Psoas muscle (tissue), 8 donors: ENCODE results near the gene CFDP1. TPM values are rescaled to one million over a fixed set of nuclear protein-coding genes. Genes with fewer than 3 reads are reported as not detected.

Source experiments
- ATAC-seq, 4 donors: fragments of 200-7000 bp; cut with Tn5 transposase; one replicate each; pipeline ENCODE4 v1.9.1; 2020; ENCODE audit warnings: moderate library complexity in 3 of 4, mild to moderate bottlenecking in 2 of 4
- DNase-seq, 2 donors: peaks; one replicate each; pipeline ENCODE4 v3.0.0-alpha.2; 2020
- H3K27ac ChIP-seq: fragments of 200-600 bp; one replicate; pipeline ENCODE4 v1.8.0; 2022
- H3K27me3 ChIP-seq, 3 donors: fragments of 200-600 bp in 1 of 3; one replicate each; pipeline versions ENCODE4 v1.6.1 to v1.8.0; 2013 to 2022; ENCODE audit warnings: low read length in 2 of 3, mild to moderate bottlenecking in 2 of 3, moderate library complexity in 1 of 3; ENCODE audit not compliant: insufficient read depth in 3 of 3
- H3K36me3 ChIP-seq, 2 donors: fragments of 200-600 bp in 1 of 2; one replicate each; pipeline versions ENCODE4 v1.6.1 to v1.8.0; 2013 to 2022; ENCODE audit warnings: low read depth in 1 of 2, mild to moderate bottlenecking in 1 of 2, moderate library complexity in 1 of 2; ENCODE audit not compliant: insufficient read depth in 1 of 2
- H3K4me1 ChIP-seq: fragments of 200-600 bp; one replicate; pipeline ENCODE4 v1.8.0; 2022
- H3K4me3 ChIP-seq: fragments of 200-600 bp; one replicate; pipeline ENCODE4 v1.8.0; 2022; ENCODE audit warnings: mild to moderate bottlenecking
- H3K9me3 ChIP-seq: fragments of 200-600 bp; one replicate; pipeline ENCODE4 v1.8.0; 2022
- CTCF ChIP-seq: fragments of 200-600 bp; IDR thresholded peaks from one replicate; pipeline ENCODE4 v1.8.0; 2022; ENCODE audit warnings: antibody characterized with exemption
- WGBS, 3 donors: extraction: QIAGEN DNeasy Blood & Tissue Kit; methylation state at CpG; one replicate each; pipeline versions ENCODE4 v1.1.6 to v1.1.7; 2013; 5-methylcytosine and 5-hydroxymethylcytosine counted together
- intact Hi-C, 2 donors: fragments of 100-400 bp; cut with DNase I; formaldehyde crosslinking; loops; one replicate each; pipeline versions ENCODE4 v1.11.0 to v1.14.2; 2022
- polyA plus RNA-seq, 3 donors: library from polyadenylated mRNA; stranded (reverse); fragments of 200-250 nt; gene quantifications; one replicate each; pipeline ENCODE4 v1.2.3, GENCODE V29; 2013
- total RNA-seq, 4 donors: library from RNA; stranded (reverse); fragmentation: NEBNext Ultra II Directional in 2 of 4; extraction: Animal tissue kit (Norgen Biotek cat#: 25700) in 2 of 4; gene quantifications; one replicate each; pipeline versions ENCODE4 v1.2.1 to v1.2.4, GENCODE V29; 2021 to 2023
- donor health status: healthy with polysubstance abuse.
- donor health status: DM: no; HTN: no; CAD: no; lungs with moderate emphysema.
- donor health status: Bipolar disorder and iron deficiency.
- donor health status: healthy.
- donor health status: DM: yes; HTN: yes; CAD: no.
- donor health status: DM: no; HTN: no; CAD: no.
- donor health status: DM: no; HTN: no; CAD: no.
- donor health status: DM: yes; HTN: yes; CAD: no.

The CFDP1 gene
- total and polyA plus RNA-seq, 7 donors = 16.6 to 78.2 (median 21.9) TPM

- WGBS, 3 donors = 90 to 94% (median 92%) methylated on average over 6 of the region's 6 CpGs
- H3K27me3 ChIP-seq = no peaks in the 10 kb centered on the region
- intact Hi-C loops = loop anchor here (5.0 to 10.0 kb wide), 2 partner anchors 59 to 83 kb away; no protein-coding TSS in a partner anchor
- DNase-seq (no peak), ATAC-seq (no peak)
- TF ChIP-seq CTCF = no peak
- no peaks in the 10 kb centered on the region for H3K9me3 ChIP-seq
- H3K36me3 ChIP-seq = no peaks in the 10 kb centered on the region
- H3K27ac ChIP-seq = no peak overlapping the region
- no peaks in the 10 kb centered on the region for H3K4me1 ChIP-seq
- H3K4me3 ChIP-seq = no peak overlapping the region
These were observed 117.6 kb downstream of the CFDP1 start for GRCh38 chr16:75315539-75316306.

DNA sequence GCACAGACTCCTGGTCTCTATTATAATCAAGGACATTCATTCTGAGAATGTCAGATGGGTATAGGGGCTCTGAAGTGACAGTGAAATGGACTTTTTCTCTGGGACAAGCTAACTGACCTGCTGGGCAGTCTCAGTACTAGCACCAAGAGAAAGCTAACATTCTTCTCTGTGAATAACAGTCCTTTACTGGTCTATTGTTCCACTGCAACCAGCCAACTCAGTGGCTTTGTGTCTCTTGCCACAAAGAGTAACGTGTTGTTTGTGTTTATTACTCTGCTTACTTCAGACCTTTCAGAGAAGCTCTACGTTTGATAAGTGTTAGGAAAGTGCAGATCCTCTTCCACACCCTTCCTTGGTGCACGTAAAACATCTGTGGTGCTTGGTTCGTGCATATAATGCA, 120.4 kb downstream of the CFDP1 start:
- ATAC-seq = no peak
- no peaks in the 10 kb centered on the region for H3K36me3 ChIP-seq
- H3K27ac ChIP-seq = no peak overlapping the region
- TF ChIP-seq CTCF = no peak
- no peak for DNase-seq
- H3K4me3 ChIP-seq = no peak overlapping the region
- 94 to 98% (median 94%) methylated on average over 4 of the region's 4 CpGs for WGBS, 3 donors
- no peaks in the 10 kb centered on the region for H3K27me3 ChIP-seq
- intact Hi-C loops = loop anchor here in 1 of 2 donors (10.0 kb wide), 1 partner anchor 62 kb away; no protein-coding TSS in a partner anchor
- no peaks in the 10 kb centered on the region for H3K9me3 ChIP-seq
- no peaks in the 10 kb centered on the region for H3K4me1 ChIP-seq

DNA sequence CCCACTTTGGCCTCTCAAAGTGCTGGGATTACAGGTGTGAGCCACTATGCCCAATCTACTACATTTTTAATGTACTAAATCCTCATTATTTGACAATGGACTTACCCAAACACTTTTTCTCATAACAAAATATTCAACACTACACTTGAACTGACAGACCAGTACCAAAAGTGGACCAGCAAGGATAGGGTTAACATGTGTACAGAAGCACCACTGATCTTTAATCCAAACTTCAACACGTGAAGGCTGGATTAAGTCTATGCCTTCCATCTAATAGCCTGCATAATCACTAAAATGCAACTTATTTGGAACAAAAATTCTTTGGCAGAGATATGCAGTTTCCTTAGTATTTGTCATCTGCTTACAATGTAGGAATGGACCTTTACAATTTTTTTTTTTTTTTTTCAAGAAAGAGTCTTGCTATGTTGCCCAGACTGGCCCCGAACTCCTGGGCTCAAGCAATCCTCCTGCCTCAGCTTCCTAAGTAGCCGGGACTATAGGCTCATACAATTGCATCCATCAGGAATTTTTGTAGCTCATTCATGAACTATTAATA, 121.8 kb downstream of the CFDP1 start:
- Histone ChIP-seq H3K36me3 (no peaks in the 10 kb centered on the region), H3K4me1 (peaks cover 4% of the 10 kb centered on the region), H3K4me3 (no peak overlapping the region), H3K27ac (no peak overlapping the region), H3K27me3 (no peaks in the 10 kb centered on the region), H3K9me3 (no peaks in the 10 kb centered on the region)
- no peak for TF ChIP-seq CTCF
- intact Hi-C loops = loop anchor here in 1 of 2 donors (10.0 kb wide), 1 partner anchor 63 kb away; no protein-coding TSS in a partner anchor
- DNase-seq (no peak), ATAC-seq (peak in 1 of 4 donors; percentile 36)
- 50 to 69% (median 52%) methylated on average over 3 of the region's 3 CpGs for WGBS, 3 donors

DNA sequence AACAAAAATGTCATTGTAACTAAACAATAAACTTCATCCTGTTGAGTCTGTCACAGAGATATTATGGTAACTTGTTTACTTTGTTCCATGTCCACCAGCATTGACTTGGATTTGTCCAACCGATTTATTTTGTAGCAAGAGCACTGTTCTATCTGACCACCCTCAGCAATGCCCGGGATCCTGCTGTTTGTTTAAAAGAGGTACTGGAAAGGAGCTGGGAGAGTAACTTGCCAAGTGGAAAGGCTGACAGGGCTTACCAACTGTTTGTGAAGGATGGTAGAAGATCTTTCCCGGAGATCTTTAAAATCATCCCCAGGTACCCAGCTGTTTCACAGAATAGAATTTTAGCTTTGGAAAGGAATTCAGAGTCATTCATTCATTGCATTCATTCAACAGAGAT, 122.8 kb downstream of the CFDP1 start:
- DNase-seq (no peak), ATAC-seq (no peak)
- Histone ChIP-seq H3K27ac (no peak overlapping the region), H3K9me3 (no peaks in the 10 kb centered on the region), H3K36me3 (no peaks in the 10 kb centered on the region), H3K4me1 (peaks cover 13% of the 10 kb centered on the region), H3K27me3 (no peaks in the 10 kb centered on the region), H3K4me3 (no peak overlapping the region)
- no peak for TF ChIP-seq CTCF
- intact Hi-C loops = loop anchor here in 1 of 2 donors (10.0 kb wide), 1 partner anchor 64 kb away; no protein-coding TSS in a partner anchor
- 68 to 88% (median 70%) methylated on average over 3 of the region's 3 CpGs for WGBS, 3 donors
